ENCODE measurements around the gene LRRK1.

Gene LRRK1

DNA sequence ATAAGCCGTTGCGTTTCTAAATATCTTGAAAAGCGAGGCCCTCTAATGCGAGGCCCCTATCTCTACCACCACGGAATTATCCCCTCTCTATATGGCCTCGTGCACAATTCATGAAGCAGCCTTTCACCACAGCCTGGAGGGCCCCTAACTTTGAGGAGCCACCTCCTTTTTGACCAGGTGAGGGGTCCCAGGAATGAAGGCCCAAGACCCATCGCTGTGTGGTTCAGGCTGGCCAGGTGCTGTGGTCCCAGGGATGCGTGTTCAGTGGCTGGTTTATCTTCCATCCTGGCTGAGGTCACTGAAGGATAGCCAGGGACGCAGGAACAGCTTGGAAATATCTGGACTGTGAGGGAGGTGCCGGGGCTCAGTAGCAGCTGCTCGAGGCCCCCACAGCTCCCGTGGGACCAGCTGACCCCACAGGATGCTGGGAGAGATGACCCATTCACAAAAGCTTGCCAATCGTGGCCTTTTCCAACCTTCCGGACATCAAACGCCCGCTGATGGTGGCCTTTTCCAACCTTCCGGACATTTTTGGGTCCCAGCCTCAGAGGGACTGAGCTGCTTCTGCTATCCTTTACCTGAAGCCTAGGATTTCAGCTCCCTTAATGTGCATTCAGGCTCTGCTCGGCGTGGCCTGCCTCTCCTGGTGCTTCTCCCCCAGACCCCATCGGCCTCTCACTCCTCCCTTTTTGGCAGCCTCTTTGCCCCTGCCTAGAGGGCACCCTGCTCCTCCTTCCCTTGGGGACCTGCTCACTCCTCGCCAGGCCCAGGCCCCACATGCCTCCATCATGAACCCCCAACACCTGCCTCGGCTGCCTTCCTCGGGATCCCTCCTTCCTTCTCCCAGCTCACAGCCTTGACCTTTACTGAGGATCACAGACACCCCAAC lies 191.8 kb downstream of the LRRK1 start:
- TF ChIP-seq, protein P1, sequence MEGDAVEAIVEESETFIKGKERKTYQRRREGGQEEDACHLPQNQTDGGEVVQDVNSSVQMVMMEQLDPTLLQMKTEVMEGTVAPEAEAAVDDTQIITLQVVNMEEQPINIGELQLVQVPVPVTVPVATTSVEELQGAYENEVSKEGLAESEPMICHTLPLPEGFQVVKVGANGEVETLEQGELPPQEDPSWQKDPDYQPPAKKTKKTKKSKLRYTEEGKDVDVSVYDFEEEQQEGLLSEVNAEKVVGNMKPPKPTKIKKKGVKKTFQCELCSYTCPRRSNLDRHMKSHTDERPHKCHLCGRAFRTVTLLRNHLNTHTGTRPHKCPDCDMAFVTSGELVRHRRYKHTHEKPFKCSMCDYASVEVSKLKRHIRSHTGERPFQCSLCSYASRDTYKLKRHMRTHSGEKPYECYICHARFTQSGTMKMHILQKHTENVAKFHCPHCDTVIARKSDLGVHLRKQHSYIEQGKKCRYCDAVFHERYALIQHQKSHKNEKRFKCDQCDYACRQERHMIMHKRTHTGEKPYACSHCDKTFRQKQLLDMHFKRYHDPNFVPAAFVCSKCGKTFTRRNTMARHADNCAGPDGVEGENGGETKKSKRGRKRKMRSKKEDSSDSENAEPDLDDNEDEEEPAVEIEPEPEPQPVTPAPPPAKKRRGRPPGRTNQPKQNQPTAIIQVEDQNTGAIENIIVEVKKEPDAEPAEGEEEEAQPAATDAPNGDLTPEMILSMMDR (IDR thresholded peaks at IDR 0.05): no peak

DNA sequence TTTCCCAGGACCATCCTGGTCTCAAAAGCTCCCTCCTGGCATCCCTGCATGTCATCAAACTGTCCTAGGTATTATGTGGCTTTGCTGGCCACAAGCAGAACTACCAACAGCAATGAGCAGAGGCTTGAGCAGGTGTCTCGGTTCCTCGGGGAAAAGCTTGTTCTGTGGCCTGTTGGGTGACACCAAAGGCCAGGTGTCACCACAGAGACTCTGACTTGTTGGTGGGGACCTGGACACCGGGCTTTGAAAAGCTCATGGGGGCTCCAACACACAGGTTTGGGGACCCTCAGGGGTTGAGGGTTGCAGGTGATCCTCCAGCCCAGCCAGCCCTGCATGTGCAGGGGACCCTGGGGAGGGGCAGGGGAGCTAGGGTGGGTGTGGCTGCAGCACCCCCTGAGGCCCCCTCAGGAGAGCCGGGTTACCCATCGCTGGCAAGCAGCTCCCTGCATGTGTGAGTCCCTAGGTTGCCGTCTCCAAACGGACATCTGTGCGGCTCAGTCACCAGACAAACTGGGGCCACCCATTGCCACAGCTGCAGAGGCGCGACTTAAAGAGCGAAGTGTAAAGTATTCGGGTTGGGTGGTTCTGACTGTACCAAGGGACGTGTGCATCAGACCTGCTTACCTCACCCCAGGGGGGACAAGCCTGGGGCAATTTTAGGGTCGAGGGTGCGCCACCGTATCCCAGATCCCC lies 192.6 kb downstream of the LRRK1 start:
- TF ChIP-seq, protein P1 (IDR thresholded peaks at IDR 0.05): no peak

DNA sequence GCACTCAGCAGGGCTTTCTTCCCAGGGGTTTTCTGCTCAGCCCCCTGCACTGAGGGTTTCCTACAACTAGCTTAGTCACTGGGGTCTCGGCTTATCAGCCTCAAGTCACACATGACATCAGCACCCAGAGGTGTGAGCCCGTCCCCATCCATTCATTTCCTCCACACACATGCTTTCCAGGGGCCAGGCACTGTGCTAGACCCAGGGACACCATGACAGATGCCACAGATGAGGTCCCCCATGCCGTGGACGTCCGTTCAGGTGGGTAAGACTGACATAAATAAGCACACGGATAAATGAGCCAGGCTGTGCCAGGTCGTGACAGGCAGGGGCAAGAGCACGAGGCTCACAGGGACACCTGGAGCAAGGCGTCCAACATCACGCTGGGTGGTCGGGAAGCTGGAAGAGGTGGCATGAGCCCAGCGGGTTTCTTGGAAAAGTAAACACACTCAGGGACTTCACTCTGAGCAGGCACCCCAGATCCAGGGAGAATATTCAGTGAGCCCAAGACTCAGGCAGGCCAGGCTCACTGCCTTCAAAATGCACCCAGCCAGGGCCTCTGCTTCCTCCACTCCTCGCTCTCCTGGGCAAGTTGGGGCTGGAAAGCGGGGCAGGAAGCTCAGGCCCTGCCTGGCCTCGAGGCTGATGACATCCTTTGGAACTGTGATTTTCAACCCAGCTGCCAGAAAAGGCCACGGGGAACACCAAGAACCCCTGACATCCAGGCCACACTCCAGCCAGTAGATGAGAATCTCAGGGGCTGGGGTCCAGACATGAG lies 193.4 kb downstream of the LRRK1 start:
- TF ChIP-seq, protein P1 (IDR thresholded peaks at IDR 0.05): no peak

DNA sequence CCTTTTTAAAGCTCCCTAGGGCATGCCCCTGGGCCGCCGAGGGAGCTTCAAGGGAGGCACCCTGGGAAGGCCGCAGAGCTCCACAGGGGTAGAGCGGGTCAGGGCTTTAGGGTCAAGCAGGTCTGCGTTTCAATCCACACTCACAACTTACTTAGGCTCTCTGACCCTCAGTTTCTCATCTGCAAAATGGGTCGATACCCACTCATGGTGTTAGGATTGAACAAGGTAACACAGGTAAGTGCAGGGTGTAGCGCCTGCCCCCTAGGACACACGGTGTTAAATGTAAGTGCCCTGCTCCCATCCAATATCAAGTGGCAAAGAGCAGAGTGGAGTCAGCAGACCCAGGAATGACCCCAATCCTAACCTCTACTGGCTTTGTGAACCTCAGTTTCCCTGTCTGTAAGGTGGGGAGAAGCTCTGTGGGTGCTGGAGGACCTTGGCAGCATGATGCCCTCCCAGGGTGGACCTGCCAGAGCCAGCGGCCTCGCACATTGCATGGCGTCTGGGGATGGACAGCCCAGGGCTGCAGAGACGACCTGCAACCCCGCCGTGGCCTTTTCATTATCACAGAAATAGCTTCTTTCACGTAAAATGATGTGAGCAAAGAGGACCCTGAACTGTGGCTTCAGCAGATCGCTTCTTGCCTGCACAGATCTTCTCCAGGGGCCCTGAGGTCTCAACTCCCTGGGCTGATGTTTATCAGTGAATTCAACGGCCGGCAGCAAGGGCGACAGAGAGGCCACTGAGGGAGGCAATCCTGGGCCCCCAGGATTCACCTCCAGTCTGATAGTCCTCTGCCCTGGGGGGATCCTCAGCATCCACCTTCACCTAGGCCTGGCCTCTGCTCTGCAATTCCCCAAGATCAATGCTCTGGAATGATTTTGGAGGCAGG lies 194.2 kb downstream of the LRRK1 start:
- TF ChIP-seq, protein P1 (IDR thresholded peaks at IDR 0.05): no peak

DNA sequence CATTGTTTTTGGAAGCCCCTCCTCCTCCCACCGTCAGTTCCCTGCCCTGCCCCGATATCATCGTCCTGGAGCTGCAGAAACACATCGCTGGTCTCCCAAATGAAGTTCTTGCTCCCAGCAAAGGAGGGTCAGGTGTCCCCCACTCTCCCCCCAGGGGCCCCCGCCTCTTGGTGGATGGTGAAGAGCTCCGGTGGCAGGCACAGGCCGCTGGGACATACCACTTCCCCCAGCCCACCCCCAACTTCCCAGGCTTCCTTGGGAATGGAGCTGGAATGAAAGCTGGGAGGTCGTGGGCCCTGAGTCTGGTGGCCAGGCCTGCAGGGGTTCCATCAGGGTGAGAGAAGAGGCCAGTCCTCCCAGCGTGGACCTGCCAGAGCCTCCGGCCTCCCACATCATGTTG lies 195.0 kb downstream of the LRRK1 start:
- TF ChIP-seq, protein P1 (IDR thresholded peaks at IDR 0.05): no peak

DNA sequence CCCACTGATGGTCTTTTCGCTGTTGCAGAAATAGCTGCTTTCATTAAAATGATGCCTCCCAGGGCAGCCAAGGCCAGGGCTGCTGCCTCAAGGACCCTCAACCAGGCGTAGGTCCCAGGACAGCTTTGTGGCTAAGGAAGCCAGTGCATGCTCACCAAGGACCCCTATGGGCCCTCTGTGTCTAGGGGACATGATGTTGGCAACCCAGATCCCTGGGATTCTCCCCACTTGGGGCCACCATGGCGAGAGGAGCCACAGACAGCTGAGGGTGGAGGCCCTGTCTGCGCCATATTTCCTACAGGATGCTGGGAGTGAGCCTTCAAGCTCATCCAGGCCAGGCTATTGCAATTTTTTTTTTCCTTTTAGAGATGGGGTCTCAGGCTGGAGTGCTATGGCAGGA lies 195.5 kb downstream of the LRRK1 start:
- TF ChIP-seq, protein P1 (IDR thresholded peaks at IDR 0.05): no peak
